ENCODE data around the gene CBARP.
A peak's percentile ranks its signal among the peaks of the same experiment; 100 is the strongest.

The CBARP gene

GRCh38 chr19:1275260-1275975 lies 37.6 kb upstream of the CBARP start, which contains the start of gene FAM174C:
Gene FAM174C, plus strand, starts transcription at chr19:1275530. Its CDS starts 20 bp downstream, at chr19:1275550.
- DNase-seq, result peak; percentile 96

GRCh38 chr19:1274852-1275259 lies 37.1 kb upstream of the CBARP start:
- DNase-seq, result no peak

GRCh38 chr19:1274081-1274851 lies 36.5 kb upstream of the CBARP start:
- no peak for DNase-seq

GRCh38 chr19:1273263-1274041 lies 35.6 kb upstream of the CBARP start:
- DNase-seq, result no peak

GRCh38 chr19:1272423-1273262 lies 34.8 kb upstream of the CBARP start:
- DNase-seq, result no peak

DNA sequence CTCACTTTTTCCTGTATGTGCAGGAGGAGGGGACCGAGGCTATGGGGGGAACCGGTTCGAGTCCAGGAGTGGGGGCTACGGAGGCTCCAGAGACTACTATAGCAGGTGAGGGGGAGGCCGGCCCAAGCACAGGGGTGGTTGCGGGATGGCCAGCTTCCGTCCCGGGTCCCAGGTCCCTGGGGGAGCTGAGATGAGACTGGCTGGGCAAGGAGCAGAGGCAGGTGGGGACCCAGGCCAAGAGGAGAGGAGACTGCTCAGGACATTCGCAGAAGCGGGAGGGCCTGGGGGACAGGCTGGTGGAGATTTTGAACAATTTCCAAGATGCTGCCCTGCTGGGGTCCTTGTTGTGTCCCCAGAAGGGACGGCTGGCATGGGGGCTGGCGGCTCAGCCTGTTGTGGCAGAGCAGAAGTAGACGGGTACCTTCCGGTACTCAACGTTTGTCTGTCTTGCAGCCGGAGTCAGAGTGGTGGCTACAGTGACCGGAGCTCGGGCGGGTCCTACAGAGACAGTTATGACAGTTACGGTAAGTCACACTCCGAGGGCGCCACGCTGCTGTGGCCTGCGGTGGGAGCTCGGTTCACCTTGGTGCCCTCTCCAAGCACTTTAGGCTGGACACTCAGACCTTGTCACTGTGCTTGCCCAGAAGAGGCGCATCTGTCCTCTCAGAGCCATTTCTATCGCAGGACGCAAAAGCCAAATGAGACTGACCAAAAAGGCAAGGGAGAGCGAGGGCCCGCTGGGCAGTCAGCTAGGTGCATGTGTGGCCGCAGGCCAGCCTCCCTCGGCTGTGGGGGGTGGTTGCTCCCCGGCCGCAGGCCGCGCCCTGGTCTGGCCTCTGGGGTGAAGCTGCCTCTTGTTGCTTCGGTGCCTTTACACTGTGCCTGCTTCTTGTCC lies 34.0 kb upstream of the CBARP start:
- DNase-seq, result no peak

DNA sequence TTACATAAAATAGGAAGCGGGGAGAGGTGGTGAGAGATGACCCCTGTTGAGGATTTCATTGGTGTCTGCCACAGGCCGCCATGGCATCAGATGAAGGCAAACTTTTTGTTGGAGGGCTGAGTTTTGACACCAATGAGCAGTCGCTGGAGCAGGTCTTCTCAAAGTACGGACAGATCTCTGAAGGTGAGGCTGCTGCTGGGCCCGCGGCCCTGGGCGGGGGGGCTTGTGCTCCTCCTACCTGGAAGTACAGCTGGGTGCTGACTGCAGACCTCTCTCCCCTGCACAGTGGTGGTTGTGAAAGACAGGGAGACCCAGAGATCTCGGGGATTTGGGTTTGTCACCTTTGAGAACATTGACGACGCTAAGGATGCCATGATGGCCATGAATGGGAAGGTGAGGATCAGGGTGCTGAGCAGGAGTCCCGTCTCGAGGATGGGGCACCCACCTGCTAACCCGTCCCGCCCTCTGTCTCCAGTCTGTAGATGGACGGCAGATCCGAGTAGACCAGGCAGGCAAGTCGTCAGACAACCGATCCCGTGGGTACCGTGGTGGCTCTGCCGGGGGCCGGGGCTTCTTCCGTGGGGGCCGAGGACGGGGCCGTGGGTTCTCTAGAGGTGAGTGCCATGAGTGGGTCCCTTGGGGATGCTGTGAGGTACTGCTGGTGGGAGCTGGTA lies 33.2 kb upstream of the CBARP start:
- no peak for DNase-seq

GRCh38 chr19:1270213-1270853 lies 32.5 kb upstream of the CBARP start:
- DNase-seq, result no peak

DNA sequence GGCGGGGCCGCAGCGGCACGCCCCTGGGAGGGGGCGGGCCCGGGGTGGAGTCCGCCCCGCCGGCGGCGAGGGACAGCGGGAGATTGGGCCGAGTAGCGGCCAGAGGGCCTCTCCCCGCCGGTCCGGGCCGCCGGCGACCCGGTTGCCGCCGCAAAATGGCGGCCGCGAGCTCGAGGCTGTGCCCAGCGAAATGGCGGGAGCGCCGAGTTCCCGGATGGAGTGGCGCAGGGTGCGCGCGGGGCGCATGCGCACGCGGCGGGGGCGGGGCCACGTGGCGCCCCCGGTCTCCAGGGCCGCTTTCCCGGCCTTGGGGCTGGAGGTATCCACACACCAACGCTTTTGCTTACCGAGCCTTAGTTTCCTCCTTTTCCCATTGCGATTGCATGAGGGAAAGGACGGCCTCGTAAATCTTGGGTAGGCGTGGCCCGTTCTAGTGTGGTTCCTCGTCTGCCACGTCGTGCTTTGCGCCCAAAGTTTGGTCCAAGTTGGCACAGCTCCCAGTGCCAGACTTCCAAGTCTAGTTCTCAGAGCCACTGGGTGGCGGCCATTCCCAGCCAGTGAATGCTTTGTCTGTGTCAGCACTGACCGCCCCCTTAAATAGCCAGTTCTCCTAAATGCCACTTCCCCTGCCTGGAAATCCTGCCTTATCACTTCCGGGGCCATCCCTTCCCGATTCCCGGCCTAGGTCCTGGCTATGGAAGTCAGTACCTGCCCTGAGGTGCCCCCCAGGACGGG lies 31.8 kb upstream of the CBARP start:
- DNase-seq, result peak; percentile 82

GRCh38 chr19:1269065-1269477 lies 31.3 kb upstream of the CBARP start, which contains the start of gene CIRBP:
Gene CIRBP, plus strand, starts transcription at chr19:1269332. Its CDS starts 1,602 bp downstream, at chr19:1270934.
- DNase-seq, result peak; percentile 95

GRCh38 chr19:1268226-1269064 lies 30.6 kb upstream of the CBARP start:
- DNase-seq, result no peak

DNA sequence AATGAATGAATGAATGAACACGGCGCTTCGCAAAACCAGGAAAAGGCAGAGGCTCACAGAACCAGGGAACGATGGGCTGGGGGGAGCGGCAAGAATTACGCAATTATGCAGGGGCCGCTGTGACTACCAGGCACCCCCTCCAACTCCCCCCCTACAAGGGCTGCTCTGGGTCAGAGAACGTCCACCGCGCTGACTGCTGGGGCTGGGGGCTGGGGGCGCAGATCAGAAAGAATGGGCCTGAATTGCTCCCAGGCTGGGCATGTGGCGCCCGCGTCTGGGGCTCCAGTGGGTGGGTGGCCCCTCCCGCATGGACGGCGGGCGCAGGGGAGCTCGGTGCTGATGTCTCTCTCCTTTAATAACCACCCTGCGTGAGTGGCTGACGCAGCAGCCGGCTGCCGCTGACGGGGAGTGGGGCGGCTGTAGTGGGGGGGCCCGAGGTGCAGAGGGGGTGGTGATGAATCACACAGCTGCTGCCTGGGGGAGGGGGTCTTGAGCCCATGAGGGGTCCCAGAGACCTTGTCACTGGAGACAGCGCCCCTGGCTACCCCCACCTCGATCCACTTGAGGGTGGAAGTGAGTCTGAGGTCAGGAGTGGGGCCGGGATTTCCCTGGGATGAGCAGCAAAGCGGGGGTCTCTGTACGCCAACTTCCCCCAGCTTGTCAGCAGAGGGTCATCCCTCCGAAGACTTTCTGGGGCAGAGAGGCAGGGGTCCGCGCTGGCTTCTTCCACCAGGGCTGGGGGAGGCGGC lies 29.8 kb upstream of the CBARP start:
- DNase-seq, result no peak

GRCh38 chr19:1266916-1267476 lies 29.2 kb upstream of the CBARP start:
- DNase-seq, result peak; percentile 37

DNA sequence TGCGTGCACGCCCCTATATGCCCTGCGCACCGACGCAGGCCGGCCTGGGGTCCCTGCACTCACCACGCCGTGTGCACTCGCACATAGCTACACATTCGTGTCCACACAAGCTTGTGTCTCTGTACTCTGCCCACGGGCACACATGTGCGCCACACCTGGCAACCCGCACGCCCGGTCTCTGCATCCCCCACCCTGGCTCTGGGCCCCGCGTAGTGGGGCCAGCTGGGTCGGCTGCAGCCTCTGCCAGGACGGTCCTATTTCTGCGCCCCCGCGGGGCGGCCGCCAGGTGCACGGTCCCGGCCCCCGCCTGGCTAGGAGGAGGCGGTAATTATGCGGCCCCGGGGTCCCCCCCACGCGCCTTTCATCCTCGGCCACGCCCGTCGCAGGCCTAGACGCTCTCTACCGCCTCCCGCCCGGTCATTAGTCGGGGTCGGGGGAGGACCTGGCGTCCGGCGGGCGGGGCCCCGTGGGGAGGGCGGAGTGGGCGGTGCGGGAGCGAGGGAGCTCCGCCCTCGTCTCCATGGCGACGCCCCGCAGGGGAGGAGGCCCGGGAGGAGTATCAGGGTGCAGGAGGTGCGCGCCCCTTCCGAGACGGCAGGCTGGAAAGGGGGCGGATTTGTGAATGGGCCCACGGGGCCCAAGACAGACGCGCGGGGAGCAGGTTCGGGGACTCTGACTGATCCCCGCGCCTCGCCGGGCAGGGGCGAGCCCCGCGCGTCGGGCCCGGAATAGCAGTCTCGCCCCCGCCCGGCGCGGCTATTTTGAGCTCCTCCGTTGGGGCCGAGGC lies 28.5 kb upstream of the CBARP start:
- DNase-seq, result peak; percentile 93

GRCh38 chr19:1265615-1266128 lies 27.9 kb upstream of the CBARP start:
- peak; percentile 66 for DNase-seq

Measured in NCI-H226 (cell line).